ENCODE data around the gene ZBTB4.

- TF ChIP-seq, protein P1, sequence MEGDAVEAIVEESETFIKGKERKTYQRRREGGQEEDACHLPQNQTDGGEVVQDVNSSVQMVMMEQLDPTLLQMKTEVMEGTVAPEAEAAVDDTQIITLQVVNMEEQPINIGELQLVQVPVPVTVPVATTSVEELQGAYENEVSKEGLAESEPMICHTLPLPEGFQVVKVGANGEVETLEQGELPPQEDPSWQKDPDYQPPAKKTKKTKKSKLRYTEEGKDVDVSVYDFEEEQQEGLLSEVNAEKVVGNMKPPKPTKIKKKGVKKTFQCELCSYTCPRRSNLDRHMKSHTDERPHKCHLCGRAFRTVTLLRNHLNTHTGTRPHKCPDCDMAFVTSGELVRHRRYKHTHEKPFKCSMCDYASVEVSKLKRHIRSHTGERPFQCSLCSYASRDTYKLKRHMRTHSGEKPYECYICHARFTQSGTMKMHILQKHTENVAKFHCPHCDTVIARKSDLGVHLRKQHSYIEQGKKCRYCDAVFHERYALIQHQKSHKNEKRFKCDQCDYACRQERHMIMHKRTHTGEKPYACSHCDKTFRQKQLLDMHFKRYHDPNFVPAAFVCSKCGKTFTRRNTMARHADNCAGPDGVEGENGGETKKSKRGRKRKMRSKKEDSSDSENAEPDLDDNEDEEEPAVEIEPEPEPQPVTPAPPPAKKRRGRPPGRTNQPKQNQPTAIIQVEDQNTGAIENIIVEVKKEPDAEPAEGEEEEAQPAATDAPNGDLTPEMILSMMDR (conservative IDR thresholded peaks at IDR 0.05) = no peak
- no peak for TF ChIP-seq ZFX (IDR thresholded peaks at IDR 0.05)
Observed at GRCh38 chr17:7419819-7420610, 59.4 kb downstream of the ZBTB4 start, which contains the start of gene SPEM1.
